CD4-positive, alpha-beta T cell (primary cell): ENCODE measurements around the gene SCUBE2. TPM values are rescaled to one million over a fixed set of nuclear protein-coding genes. Genes with fewer than 3 reads are reported as not detected.
"Not testable (repeated sequence)": the region's sequence is repeated elsewhere in the genome, so short reads cannot be mapped to it uniquely, and the experiment has no call there.

Source experiments
- ATAC-seq: fragments of 200-7000 bp; cut with Tn5 transposase; one replicate; pipeline ENCODE4 v1.10.0; 2022; ENCODE audit warnings: mild to moderate bottlenecking; ENCODE audit not compliant: poor library complexity
- CTCF ChIA-PET: fragments of 350-600 bp; sonication (Branson Sonifier 250); formaldehyde crosslinking; loops from one replicate; lab custom pipeline; 2021; ENCODE audit warnings: antibody characterized with exemption, inconsistent platforms; lab: Charles Lee
- POLR2A ChIA-PET: fragments of 350-600 bp; sonication (Branson Sonifier 250); formaldehyde crosslinking; loops from one replicate; lab custom pipeline; 2021; ENCODE audit warnings: antibody characterized with exemption, inconsistent platforms; lab: Charles Lee
- DNase-seq, 14 experiments: peaks; one replicate each; pipeline ENCODE4 v3.0.0-alpha.2; 2013 to 2020; ENCODE audit warnings: mixed read lengths in 2 of 14
- H3K27ac ChIP-seq, 2 donors: one replicate each; pipeline versions ENCODE4 v1.5.1 to v1.7.0; 2013; ENCODE audit warnings: low read length in 2 of 2, low read depth in 1 of 2, mild to moderate bottlenecking in 1 of 2
- H3K27me3 ChIP-seq, 2 experiments: 1 replicate in 1 of 2; 2 replicates in 1 of 2; pipeline versions ENCODE4 v1.6.1 to v1.7.0; 2013; ENCODE audit warnings: low read length in 2 of 2, control low read depth in 1 of 2, mild to moderate bottlenecking in 1 of 2, moderate library complexity in 1 of 2; ENCODE audit not compliant: insufficient read depth in 2 of 2, control insufficient read depth in 1 of 2
- H3K36me3 ChIP-seq: one replicate; pipeline ENCODE4 v1.6.1; 2013; ENCODE audit warnings: low read length, control low read depth; ENCODE audit not compliant: insufficient read depth
- H3K4me1 ChIP-seq: one replicate; pipeline ENCODE4 v1.6.1; 2013; ENCODE audit warnings: low read length, control low read depth; ENCODE audit not compliant: insufficient read depth
- H3K4me3 ChIP-seq: one replicate; pipeline ENCODE4 v1.5.1; 2013; ENCODE audit warnings: mild to moderate bottlenecking, low read length, moderate library complexity
- H3K9me3 ChIP-seq, 2 experiments: 1 replicate in 1 of 2; 2 replicates in 1 of 2; pipeline versions ENCODE4 v1.6.1 to v1.7.0; 2013; ENCODE audit warnings: low read length in 2 of 2, mild to moderate bottlenecking in 2 of 2, control low read depth in 1 of 2, moderate library complexity in 1 of 2; ENCODE audit not compliant: control insufficient read depth in 1 of 2, insufficient read depth in 1 of 2
- H3K27ac Mint-ChIP-seq: one replicate; pipeline ENCODE4 v1.8.0; 2020; ENCODE audit warnings: mixed read lengths
- H3K27me3 Mint-ChIP-seq: one replicate; pipeline ENCODE4 v1.8.0; 2021; ENCODE audit warnings: mixed read lengths
- H3K36me3 Mint-ChIP-seq: one replicate; pipeline ENCODE4 v1.8.0; 2021; ENCODE audit warnings: low read depth, mixed read lengths
- H3K4me1 Mint-ChIP-seq: one replicate; pipeline ENCODE4 v1.8.0; 2021; ENCODE audit warnings: low read depth, mixed read lengths
- H3K4me3 Mint-ChIP-seq: one replicate; pipeline ENCODE4 v1.8.0; 2020; ENCODE audit warnings: mild to moderate bottlenecking, mixed read lengths
- H3K9me3 Mint-ChIP-seq: one replicate; pipeline ENCODE4 v1.8.0; 2020; ENCODE audit warnings: mixed read lengths
- intact Hi-C, 2 experiments: fragments of 100-400 bp; cut with DNase I in 1 of 2; cut with micrococcal nuclease in 1 of 2; formaldehyde crosslinking; loops; one replicate each; pipeline versions ENCODE4 v1.15.1 to v1.9.0; 2023 to 2025; cut with DNase I, micrococcal nuclease
- total RNA-seq, 174 experiments: library from RNA in 2 of 174; stranded (reverse) in 2 of 174; gene quantifications; one replicate each; pipeline ENCODE4 v1.2.3 and lab custom pipeline; 2021 to 2026
- TF ChIP-seq, protein P1 (sequence below): fragments of 200-600 bp; IDR thresholded peaks from one replicate; pipeline ENCODE4 v1.8.0; 2022; ENCODE audit warnings: antibody characterized with exemption, mild to moderate bottlenecking

Gene SCUBE2
- total RNA-seq, 2 experiments from 2014 or later: 0.17 TPM; not detected in 1

DNA sequence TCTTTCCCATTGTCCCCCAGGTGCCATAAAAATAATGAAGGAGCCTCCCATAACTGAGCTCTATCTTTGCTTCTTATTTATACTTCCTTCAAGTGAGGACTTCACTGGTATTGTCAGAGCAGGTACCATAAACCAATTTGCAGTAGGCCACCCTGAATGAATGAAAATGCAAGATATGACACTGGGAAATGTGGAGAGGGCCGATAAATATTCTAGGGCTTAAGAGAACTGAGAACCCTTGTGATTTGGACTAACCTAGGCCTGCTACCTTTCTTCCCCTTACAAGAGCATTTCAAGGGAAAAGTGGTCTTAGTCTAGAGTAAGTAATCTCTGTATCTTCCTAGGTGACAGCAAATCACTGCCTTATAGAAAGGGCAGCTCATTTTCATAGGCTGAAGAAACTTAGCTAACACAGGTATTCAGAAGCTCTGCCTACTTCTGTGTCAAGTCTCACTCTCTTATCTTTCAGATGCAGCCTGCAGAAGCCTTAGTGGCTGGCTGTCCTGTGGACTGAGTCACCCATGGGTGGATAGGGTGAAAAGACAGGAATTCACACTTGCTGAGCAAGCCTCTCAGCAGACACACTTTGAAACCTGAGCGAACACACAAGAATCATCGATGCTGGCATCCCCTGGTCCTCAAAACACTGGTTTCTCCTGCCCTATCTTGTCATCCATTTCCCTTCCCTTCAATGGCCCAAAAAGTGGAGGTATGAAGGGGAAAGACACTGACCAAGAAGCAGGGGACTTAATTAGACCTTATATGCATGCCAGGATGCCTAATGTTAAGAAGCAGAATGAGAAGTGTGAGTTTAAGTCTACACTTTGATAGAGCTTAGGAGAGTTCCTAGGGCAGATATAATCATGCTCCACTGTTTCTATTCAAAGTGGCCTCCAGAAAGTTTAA, 102.8 kb downstream of the SCUBE2 start:
- no peak for ATAC-seq
- Mint-ChIP-seq H3K36me3 (no peaks in the 10 kb centered on the region), H3K27ac (no peak overlapping the region), H3K4me1 (no peaks in the 10 kb centered on the region), H3K4me3 (no peak overlapping the region), H3K27me3 (peaks cover 41% of the 10 kb centered on the region), H3K9me3 (no peaks in the 10 kb centered on the region)
- TF ChIP-seq, protein P1, sequence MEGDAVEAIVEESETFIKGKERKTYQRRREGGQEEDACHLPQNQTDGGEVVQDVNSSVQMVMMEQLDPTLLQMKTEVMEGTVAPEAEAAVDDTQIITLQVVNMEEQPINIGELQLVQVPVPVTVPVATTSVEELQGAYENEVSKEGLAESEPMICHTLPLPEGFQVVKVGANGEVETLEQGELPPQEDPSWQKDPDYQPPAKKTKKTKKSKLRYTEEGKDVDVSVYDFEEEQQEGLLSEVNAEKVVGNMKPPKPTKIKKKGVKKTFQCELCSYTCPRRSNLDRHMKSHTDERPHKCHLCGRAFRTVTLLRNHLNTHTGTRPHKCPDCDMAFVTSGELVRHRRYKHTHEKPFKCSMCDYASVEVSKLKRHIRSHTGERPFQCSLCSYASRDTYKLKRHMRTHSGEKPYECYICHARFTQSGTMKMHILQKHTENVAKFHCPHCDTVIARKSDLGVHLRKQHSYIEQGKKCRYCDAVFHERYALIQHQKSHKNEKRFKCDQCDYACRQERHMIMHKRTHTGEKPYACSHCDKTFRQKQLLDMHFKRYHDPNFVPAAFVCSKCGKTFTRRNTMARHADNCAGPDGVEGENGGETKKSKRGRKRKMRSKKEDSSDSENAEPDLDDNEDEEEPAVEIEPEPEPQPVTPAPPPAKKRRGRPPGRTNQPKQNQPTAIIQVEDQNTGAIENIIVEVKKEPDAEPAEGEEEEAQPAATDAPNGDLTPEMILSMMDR: no peak
- H3K9me3 ChIP-seq: no peaks in the 10 kb centered on the region
- no peaks in the 10 kb centered on the region for H3K4me1 ChIP-seq
- H3K36me3 ChIP-seq: no peaks in the 10 kb centered on the region
- DNase-seq: no peak
- CTCF ChIA-PET: interaction anchor here (1.5 kb wide), 1 partner anchor 29 kb away, joined by 3 read pairs; no protein-coding TSS in a partner anchor
- no peak overlapping the region for H3K27ac ChIP-seq
- no peaks in the 10 kb centered on the region for H3K27me3 ChIP-seq
- intact Hi-C loops: no loop called here
- POLR2A ChIA-PET: no interaction called here
- H3K4me3 ChIP-seq: no peak overlapping the region

DNA sequence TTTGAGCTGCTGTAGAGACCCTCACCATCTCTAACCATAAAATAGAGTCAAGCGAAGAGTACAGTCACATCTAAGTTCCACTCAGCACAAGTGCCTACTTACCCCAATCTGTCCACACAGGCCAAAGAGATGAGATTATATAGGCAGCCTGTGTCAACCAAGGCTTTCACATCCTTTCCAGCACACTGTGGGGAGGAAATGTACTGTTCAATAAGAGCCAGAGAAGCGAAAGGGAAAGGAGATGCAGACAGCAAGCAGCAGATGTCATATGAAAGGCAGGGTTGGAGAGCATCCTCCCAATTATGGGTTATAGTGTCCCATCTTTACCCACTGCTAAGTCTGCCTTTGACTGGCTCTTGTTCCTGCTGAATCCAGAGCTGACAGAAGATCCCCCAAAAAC, 104.0 kb downstream of the SCUBE2 start:
- Mint-ChIP-seq H3K27ac (no peak overlapping the region), H3K27me3 (peaks cover 41% of the 10 kb centered on the region), H3K4me3 (no peak overlapping the region), H3K4me1 (no peaks in the 10 kb centered on the region), H3K9me3 (no peaks in the 10 kb centered on the region), H3K36me3 (no peaks in the 10 kb centered on the region)
- no peaks in the 10 kb centered on the region for H3K27me3 ChIP-seq
- no peaks in the 10 kb centered on the region for H3K9me3 ChIP-seq
- ChIA-PET POLR2A (no interaction called here), CTCF (interaction anchor here (1.5 kb wide), 1 partner anchor 28 kb away, joined by 3 read pairs; no protein-coding TSS in a partner anchor)
- TF ChIP-seq, protein P1: no peak
- H3K27ac ChIP-seq: no peak overlapping the region
- H3K4me1 ChIP-seq: no peaks in the 10 kb centered on the region
- intact Hi-C loops: no loop called here
- no peak overlapping the region for H3K4me3 ChIP-seq
- no peaks in the 10 kb centered on the region for H3K36me3 ChIP-seq
- ATAC-seq (no peak), DNase-seq (no peak)

DNA sequence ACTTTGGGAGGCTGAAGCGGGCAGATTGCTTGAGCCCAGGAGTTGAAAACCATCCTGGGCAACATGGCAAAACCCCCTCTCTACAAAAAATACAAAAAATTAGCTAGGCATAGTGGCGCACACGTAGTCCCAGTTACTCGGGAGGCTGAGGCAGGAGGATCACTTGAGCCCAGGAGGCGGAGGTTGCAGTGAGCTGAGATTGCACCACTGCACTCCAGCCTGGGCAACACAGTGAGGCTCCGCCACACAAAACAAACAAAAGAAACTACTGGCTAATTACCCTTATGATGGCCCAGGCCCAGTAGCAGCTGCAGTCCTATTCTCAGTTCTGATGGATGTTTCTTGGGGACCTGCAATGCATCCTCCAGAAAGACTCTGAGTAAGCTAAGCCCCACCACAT, 104.6 kb downstream of the SCUBE2 start:
- H3K4me1 ChIP-seq, H3K4me1 Mint-ChIP-seq, ATAC-seq, DNase-seq, intact Hi-C loops, POLR2A ChIA-PET, H3K36me3 Mint-ChIP-seq, H3K9me3 ChIP-seq, H3K4me3 Mint-ChIP-seq, H3K27me3 ChIP-seq, H3K27ac Mint-ChIP-seq, H3K36me3 ChIP-seq, H3K9me3 Mint-ChIP-seq, H3K27ac ChIP-seq, H3K4me3 ChIP-seq: not testable (repeated sequence)
- H3K27me3 Mint-ChIP-seq: peaks cover 35% of the 10 kb centered on the region
- CTCF ChIA-PET: interaction anchor here (1.5 kb wide), 1 partner anchor 27 kb away, joined by 3 read pairs; no protein-coding TSS in a partner anchor
